Neural cell (in vitro differentiated cells): ENCODE measurements around the gene AGL. TPM values are rescaled to one million over a fixed set of nuclear protein-coding genes. Genes with fewer than 3 reads are reported as not detected.

ENCODE experiments used
- H2AFZ ChIP-seq: fragments of 200-600, 300-800 bp; sonication (generic), shearing (Covaris generic); 2 replicates; pipeline ENCODE4 v1.6.0; 2014; ENCODE audit warnings: low read depth, mild to moderate bottlenecking, antibody characterized with exemption, low read length, moderate library complexity
- H3F3A ChIP-seq: fragments of 200-600 bp; shearing (Covaris generic); 2 replicates; pipeline ENCODE4 v1.6.1; 2016; ENCODE audit warnings: mild to moderate bottlenecking, moderate library complexity, mixed read lengths, antibody characterized with exemption, low read length; ENCODE audit not compliant: insufficient read depth, poor library complexity, severe bottlenecking
- H3K27ac ChIP-seq: fragments of 200-600, 300-800 bp; sonication (generic), shearing (Covaris generic); 2 replicates; pipeline ENCODE4 v1.5.1; 2014; ENCODE audit warnings: mild to moderate bottlenecking, low read length, moderate library complexity
- H3K27me3 ChIP-seq: fragments of 300-800, 200-600 bp; sonication (generic), shearing (Covaris generic); 2 replicates; pipeline ENCODE4 v1.6.0; 2014; ENCODE audit warnings: mild to moderate bottlenecking, low read depth, low read length, moderate library complexity; ENCODE audit not compliant: insufficient read depth
- H3K36me3 ChIP-seq: fragments of 300-800, 200-600 bp; sonication (generic), shearing (Covaris generic); 2 replicates; pipeline ENCODE4 v1.5.1; 2014; ENCODE audit warnings: mild to moderate bottlenecking, antibody characterized with exemption, low read length, moderate library complexity; ENCODE audit not compliant: insufficient read depth
- H3K4me2 ChIP-seq: fragments of 300-800, 200-600 bp; sonication (generic), shearing (Covaris generic); 2 replicates; pipeline ENCODE4 v1.6.0; 2014; ENCODE audit warnings: mild to moderate bottlenecking, low read length
- H3K4me3 ChIP-seq: fragments of 300-800, 200-600 bp; sonication (generic), shearing (Covaris generic); 2 replicates; pipeline ENCODE4 v1.5.1; 2014; ENCODE audit warnings: mild to moderate bottlenecking, low read length, moderate library complexity
- H3K79me2 ChIP-seq: fragments of 200-600 bp; shearing (Covaris generic); replicated peaks from 2 replicates; pipeline ENCODE4 v1.6.0; 2014; ENCODE audit warnings: mild to moderate bottlenecking, low read length, moderate library complexity; ENCODE audit not compliant: insufficient read depth
- H3K9ac ChIP-seq: fragments of 300-800, 200-600 bp; sonication (generic), shearing (Covaris generic); 2 replicates; pipeline ENCODE4 v1.6.1; 2016; ENCODE audit warnings: mild to moderate bottlenecking, low read length, mixed read lengths
- H3K9me2 ChIP-seq: fragments of 200-600 bp; shearing (Covaris generic); 2 replicates; pipeline ENCODE4 v1.6.1; 2016; ENCODE audit warnings: mild to moderate bottlenecking, low read length, mixed read lengths; ENCODE audit not compliant: insufficient read depth
- H3K9me3 ChIP-seq: fragments of 200-600, 300-800 bp; sonication (generic), shearing (Covaris generic); 2 replicates; pipeline ENCODE4 v1.6.1; 2016; ENCODE audit warnings: mild to moderate bottlenecking, mixed run types, low read length, moderate library complexity, mixed read lengths
- H4K20me1 ChIP-seq: fragments of 200-600 bp; shearing (Covaris generic); 2 replicates; pipeline ENCODE4 v1.6.1; 2016; ENCODE audit warnings: mild to moderate bottlenecking, mixed run types; ENCODE audit not compliant: insufficient read depth
- EP300 ChIP-seq: fragments of 450-650 bp; conservative IDR thresholded peaks from 2 replicates; pipeline ENCODE4 v1.6.1; 2014; ENCODE audit warnings: antibody characterized with exemption, mild to moderate bottlenecking, moderate library complexity; ENCODE audit not compliant: poor library complexity, severe bottlenecking
- EZH2 ChIP-seq: fragments of 200-600, 300-800 bp; shearing (Covaris generic), sonication (generic); IDR thresholded peaks from 2 replicates; pipeline ENCODE4 v1.6.1; 2014; ENCODE audit warnings: antibody characterized with exemption, low read length, borderline replicate concordance, mild to moderate bottlenecking; ENCODE audit not compliant: insufficient read depth, poor library complexity, severe bottlenecking
- MXI1 ChIP-seq: fragments of 450-650 bp; conservative IDR thresholded peaks from 2 replicates; pipeline ENCODE4 v1.6.1; 2014; ENCODE audit warnings: antibody characterized with exemption, mild to moderate bottlenecking; ENCODE audit not compliant: poor library complexity, severe bottlenecking
- POLR2AphosphoS5 ChIP-seq: IDR thresholded peaks from 2 replicates; pipeline ENCODE4 v1.6.1; 2012
- RAD21 ChIP-seq: fragments of 450-650 bp; conservative IDR thresholded peaks from 2 replicates; pipeline ENCODE4 v1.6.1; 2014; ENCODE audit warnings: antibody characterized with exemption, mild to moderate bottlenecking, moderate library complexity
- SMC3 ChIP-seq: fragments of 450-650 bp; conservative IDR thresholded peaks from 2 replicates; pipeline ENCODE4 v1.6.1; 2014; ENCODE audit warnings: antibody characterized with exemption, mild to moderate bottlenecking, moderate library complexity; ENCODE audit not compliant: poor library complexity
- TAF1 ChIP-seq: IDR thresholded peaks from 2 replicates; pipeline ENCODE4 v1.6.1; 2012; ENCODE audit warnings: low read depth
- polyA minus RNA-seq: library from RNA; depleted of rRNA, polyadenylated mRNA; stranded (reverse); fragments of >200 nt; gene quantifications from 2 replicates; pipeline ENCODE4 v1.2.3, GENCODE V29; 2014
- polyA plus RNA-seq: library from polyadenylated mRNA; depleted of rRNA; stranded (reverse); fragments of >200 nt; gene quantifications from 2 replicates; pipeline ENCODE4 v1.2.3, GENCODE V29; 2014
- TF ChIP-seq, protein P1 (sequence below): IDR thresholded peaks from 2 replicates; pipeline ENCODE4 v1.6.1; 2012; ENCODE audit warnings: borderline replicate concordance
- TF ChIP-seq, protein P2 (sequence below): fragments of 450-650 bp; IDR thresholded peaks from 2 replicates; pipeline ENCODE4 v1.5.1; 2014; ENCODE audit warnings: antibody characterized with exemption, mild to moderate bottlenecking, moderate library complexity; ENCODE audit not compliant: poor library complexity, severe bottlenecking

AGL gene
- 16.5 and 17.7 TPM in 2 replicates for polyA plus RNA-seq
- 40.4 and 48.5 TPM in 2 replicates for polyA minus RNA-seq

DNA sequence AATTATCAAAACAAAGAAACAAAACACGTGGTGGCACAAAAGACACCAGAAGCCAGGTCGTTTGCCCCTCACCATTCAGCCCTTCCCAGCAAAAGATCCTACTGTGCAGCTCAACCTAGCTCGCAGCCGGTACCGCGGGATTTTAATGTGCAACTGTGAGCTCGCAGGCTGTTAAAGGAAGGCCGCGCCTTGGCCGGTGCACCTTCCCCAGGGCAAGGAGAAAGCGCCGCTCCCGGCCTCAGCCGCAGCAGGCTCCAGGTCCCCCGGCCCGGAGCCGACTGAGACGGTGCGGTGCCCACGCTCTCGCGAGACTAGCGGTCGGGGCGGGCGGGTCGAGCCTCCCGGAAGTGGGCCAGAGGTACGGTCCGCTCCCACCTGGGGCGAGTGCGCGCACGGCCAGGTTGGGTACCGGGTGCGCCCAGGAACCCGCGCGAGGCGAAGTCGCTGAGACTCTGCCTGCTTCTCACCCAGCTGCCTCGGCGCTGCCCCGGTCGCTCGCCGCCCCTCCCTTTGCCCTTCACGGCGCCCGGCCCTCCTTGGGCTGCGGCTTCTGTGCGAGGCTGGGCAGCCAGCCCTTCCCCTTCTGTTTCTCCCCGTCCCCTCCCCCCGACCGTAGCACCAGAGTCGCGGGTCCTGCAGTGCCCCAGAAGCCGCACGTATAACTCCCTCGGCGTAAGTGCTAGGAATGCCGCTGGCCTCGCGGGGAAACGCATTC, at the start of gene AGL:
TSS of gene AGL (plus strand) at position 618 of the 715 bp plus-strand sequence. CDS start 682 bp downstream, outside the sequence.
- Histone ChIP-seq H4K20me1 (no peaks in the 10 kb centered on the region), H3K27me3 (no peaks in the 10 kb centered on the region), H3K36me3 (no peaks in the 10 kb centered on the region), H3K27ac (peak within 1 kb of the TSS; percentile 75), H3K79me2 (peaks cover 10% of the 10 kb centered on the region), H3K4me3 (peak within 1 kb of the TSS; percentile 90), H3K9me2 (no peaks in the 10 kb centered on the region), H3F3A (no peaks in the 10 kb centered on the region), H3K9me3 (no peaks in the 10 kb centered on the region), H2AFZ (peak within 1 kb of the TSS; percentile 93), H3K9ac (peak within 1 kb of the TSS; percentile 90), H3K4me2 (peak within 1 kb of the TSS; percentile 94)
- TF ChIP-seq, protein P1, sequence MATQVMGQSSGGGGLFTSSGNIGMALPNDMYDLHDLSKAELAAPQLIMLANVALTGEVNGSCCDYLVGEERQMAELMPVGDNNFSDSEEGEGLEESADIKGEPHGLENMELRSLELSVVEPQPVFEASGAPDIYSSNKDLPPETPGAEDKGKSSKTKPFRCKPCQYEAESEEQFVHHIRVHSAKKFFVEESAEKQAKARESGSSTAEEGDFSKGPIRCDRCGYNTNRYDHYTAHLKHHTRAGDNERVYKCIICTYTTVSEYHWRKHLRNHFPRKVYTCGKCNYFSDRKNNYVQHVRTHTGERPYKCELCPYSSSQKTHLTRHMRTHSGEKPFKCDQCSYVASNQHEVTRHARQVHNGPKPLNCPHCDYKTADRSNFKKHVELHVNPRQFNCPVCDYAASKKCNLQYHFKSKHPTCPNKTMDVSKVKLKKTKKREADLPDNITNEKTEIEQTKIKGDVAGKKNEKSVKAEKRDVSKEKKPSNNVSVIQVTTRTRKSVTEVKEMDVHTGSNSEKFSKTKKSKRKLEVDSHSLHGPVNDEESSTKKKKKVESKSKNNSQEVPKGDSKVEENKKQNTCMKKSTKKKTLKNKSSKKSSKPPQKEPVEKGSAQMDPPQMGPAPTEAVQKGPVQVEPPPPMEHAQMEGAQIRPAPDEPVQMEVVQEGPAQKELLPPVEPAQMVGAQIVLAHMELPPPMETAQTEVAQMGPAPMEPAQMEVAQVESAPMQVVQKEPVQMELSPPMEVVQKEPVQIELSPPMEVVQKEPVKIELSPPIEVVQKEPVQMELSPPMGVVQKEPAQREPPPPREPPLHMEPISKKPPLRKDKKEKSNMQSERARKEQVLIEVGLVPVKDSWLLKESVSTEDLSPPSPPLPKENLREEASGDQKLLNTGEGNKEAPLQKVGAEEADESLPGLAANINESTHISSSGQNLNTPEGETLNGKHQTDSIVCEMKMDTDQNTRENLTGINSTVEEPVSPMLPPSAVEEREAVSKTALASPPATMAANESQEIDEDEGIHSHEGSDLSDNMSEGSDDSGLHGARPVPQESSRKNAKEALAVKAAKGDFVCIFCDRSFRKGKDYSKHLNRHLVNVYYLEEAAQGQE: peak; percentile 77
- TF ChIP-seq, protein P2, sequence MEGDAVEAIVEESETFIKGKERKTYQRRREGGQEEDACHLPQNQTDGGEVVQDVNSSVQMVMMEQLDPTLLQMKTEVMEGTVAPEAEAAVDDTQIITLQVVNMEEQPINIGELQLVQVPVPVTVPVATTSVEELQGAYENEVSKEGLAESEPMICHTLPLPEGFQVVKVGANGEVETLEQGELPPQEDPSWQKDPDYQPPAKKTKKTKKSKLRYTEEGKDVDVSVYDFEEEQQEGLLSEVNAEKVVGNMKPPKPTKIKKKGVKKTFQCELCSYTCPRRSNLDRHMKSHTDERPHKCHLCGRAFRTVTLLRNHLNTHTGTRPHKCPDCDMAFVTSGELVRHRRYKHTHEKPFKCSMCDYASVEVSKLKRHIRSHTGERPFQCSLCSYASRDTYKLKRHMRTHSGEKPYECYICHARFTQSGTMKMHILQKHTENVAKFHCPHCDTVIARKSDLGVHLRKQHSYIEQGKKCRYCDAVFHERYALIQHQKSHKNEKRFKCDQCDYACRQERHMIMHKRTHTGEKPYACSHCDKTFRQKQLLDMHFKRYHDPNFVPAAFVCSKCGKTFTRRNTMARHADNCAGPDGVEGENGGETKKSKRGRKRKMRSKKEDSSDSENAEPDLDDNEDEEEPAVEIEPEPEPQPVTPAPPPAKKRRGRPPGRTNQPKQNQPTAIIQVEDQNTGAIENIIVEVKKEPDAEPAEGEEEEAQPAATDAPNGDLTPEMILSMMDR: no peak
- TF ChIP-seq EZH2: no peak
- TF ChIP-seq SMC3: peak; percentile 22
- peak; percentile 63 for TF ChIP-seq MXI1
- TF ChIP-seq EP300: peak; percentile 40
- TF ChIP-seq RAD21: peak; percentile 31
- TF ChIP-seq TAF1: peak; percentile 49
- TF ChIP-seq POLR2AphosphoS5: peak; percentile 78

DNA sequence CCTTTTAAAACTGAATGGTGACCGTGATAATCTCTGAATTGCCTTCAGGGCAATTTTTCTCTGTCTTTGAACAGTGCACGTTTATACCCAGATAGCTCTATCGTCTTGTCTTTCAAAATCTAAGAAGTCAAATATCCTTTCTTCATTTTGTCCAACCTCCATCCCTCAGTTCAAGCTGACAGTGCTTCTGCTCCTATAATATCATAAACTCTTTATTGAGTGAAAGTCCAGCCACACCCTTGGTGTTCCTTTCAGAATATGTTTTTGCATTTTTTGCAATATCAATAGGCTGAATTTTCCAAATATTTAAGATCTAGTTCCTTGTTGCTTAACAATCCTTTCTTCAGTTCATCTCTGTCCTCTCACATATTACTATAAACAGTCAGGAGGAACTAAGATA, 48.6 kb upstream of the AGL start:
- Histone ChIP-seq H3F3A (no peaks in the 10 kb centered on the region), H3K79me2 (no peaks in the 10 kb centered on the region), H4K20me1 (no peaks in the 10 kb centered on the region), H2AFZ (no peak overlapping the region), H3K27ac (no peak overlapping the region), H3K4me3 (no peak overlapping the region), H3K36me3 (no peaks in the 10 kb centered on the region), H3K27me3 (no peaks in the 10 kb centered on the region), H3K9me2 (no peaks in the 10 kb centered on the region), H3K9me3 (no peaks in the 10 kb centered on the region), H3K4me2 (no peak overlapping the region), H3K9ac (no peak overlapping the region)
- TF ChIP-seq, protein P1: no peak
- TF ChIP-seq, protein P2: no peak
- TF ChIP-seq SMC3: no peak
- TF ChIP-seq RAD21: no peak
- TF ChIP-seq POLR2AphosphoS5: no peak
- no peak for TF ChIP-seq EZH2
- TF ChIP-seq MXI1: no peak
- no peak for TF ChIP-seq EP300
- no peak for TF ChIP-seq TAF1
